GM21515 (cell line): Measurements from ENCODE around the gene RBMY1J.
"Not testable (repeated sequence)": the region's sequence is repeated elsewhere in the genome, so short reads cannot be mapped to it uniquely, and the experiment has no call there.

Source experiments
- ATAC-seq: cut with Tn5 transposase; IDR thresholded peaks from one replicate; pipeline ENCODE4 v1.9.1; 2021; ENCODE audit not compliant: unreplicated experiment

RBMY1J gene

GRCh38 chrY:22403110-22403509 lies at the start of gene RBMY1J:
Gene RBMY1J (plus strand): TSS chrY:22403410. CDS start chrY:22405448, 2,038 bp downstream.
- not testable (repeated sequence) for ATAC-seq

- no peak for ATAC-seq
These were observed 35.8 kb upstream of the RBMY1J start for GRCh38 chrY:22367416-22367815.

GRCh38 chrY:22370623-22371022 lies 32.6 kb upstream of the RBMY1J start:
- ATAC-seq = no peak

- ATAC-seq = no peak
These were observed 29.7 kb upstream of the RBMY1J start for GRCh38 chrY:22373494-22373893.

DNA sequence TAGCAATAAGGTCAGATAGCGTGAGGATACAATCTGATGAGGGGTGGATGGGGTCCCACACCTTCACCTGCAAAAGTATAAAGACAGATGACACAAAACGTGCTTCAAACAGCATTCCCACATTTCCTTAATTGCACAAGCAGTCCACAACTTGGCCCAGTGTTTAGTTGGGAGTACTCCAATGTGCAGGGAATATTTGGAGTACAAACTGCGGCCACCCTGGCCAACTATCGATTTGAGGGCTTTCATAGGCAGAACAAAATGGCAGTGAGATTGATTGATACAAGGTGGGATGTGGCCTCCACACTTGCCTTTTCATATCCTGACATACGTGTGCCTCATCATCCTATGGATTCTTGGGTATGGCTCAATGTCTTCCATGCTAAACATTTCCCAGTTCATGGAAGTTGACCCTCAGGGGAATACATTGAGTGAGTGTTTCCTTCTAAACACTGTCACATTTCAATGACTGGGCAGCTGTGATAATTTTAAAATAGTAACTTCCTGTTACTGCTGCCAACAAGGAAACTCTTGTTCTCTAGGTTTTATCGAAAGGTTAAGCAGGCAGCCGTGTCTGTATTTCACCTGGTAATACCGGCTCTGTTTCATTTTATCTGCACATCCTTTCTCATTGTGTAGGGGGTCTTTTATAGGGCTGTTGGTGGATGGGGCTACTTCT lies 41.6 kb downstream of the RBMY1J start:
- ATAC-seq = not testable (repeated sequence)

DNA sequence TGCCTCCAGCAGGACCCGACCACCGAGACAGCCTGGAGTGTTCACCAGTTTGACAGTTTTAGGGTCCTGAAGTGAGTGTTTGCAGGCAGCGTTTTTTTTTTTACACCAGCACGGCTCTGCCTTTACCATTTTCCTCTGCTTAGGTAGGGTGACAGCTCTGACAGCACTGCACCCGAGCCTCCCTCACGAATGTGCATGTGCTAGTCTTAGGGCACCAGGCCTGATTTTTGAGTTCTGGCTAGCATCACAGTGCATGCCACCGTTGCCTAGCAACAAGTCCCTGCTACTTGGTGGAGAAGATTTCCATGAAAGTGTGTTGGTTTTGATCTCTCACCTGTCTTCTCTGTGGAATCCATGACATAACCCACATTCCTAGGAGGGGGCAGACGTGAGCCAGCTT lies 52.3 kb downstream of the RBMY1J start:
- ATAC-seq = not testable (repeated sequence)

DNA sequence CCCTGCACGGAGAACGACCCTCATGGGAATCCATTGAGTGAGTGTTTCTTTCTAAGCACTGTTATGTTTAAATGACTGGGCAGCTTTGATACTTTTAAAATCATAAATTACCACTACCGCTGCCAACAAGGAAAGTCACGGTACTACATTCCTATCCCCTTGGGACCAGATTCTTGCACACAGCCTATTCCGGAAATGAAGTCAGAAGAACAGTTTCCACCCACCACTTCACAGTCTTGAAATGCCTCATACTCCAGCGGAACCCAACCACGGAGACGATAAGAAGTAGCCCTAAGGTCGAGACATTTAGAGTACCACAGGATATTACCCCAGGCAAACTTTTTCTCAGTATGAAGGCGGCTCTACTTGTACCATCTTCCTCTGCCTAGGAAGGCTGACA lies 58.8 kb downstream of the RBMY1J start:
- ATAC-seq = not testable (repeated sequence)
